ENCODE results near the gene DIPK1C. TPM values are rescaled to one million over a fixed set of nuclear protein-coding genes. Genes with fewer than 3 reads are reported as not detected.

DIPK1C gene
- total and polyA plus RNA-seq, 9 of the 15 experiments (the other 6 are each of a cell fraction or from before 2014, with no cell fraction given) = 0.04 to 0.32 (median 0.15) TPM; not detected in 2

DNA sequence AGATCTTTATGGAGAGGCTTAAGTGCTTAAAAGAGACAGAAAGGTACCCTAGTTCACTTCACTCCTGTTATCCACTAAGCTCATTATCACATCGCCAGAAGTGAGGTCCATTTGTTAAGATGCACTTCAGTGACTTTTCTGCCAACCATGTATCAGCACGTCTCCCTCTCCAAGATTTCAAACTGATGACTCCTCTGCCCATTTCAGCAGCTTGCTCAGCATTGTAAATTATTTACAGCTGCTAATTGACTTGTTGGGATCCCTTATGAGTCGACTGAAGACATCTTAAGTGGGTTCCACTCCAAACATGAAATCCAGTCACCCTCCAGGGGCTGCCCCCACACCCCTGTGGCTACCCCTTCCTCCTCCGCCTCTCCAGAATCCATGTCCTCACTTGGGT lies 37.3 kb downstream of the DIPK1C start:
- 0% methylated on average over 4 of the region's 4 CpGs for WGBS (ENCODE audit: insufficient coverage, low coverage, missing lambda C conversion rate)
- Histone ChIP-seq H3K4me1 (replicated peaks in 1 of 2; ENCODE audit: control insufficient read depth in 2 of 2, insufficient read depth in 2 of 2, low read length in 2 of 2) (no peaks in the 10 kb centered on the region), H4K20me1 (replicated peaks; ENCODE audit: control insufficient read depth, insufficient read depth, low read length) (no peaks in the 10 kb centered on the region), H3K9me1 (ENCODE audit: control insufficient read depth, insufficient read depth, low read length) (no peaks in the 10 kb centered on the region), H2AFZ (ENCODE audit: low read depth, low read length) (no peak overlapping the region), H3K9me3 (replicated peaks; ENCODE audit: control insufficient read depth, insufficient read depth, low read depth, low read length) (no peaks in the 10 kb centered on the region), H3K27me3 (ENCODE audit: control insufficient read depth in 2 of 2, insufficient read depth in 2 of 2, low read length in 2 of 2) (peaks cover 10 to 38% of the 10 kb centered on the region in 2 experiments), H3K4me2 (ENCODE audit: insufficient read depth, low read length) (no peak overlapping the region), H3K79me2 (ENCODE audit: control insufficient read depth, insufficient read depth, low read length) (no peaks in the 10 kb centered on the region), H3K36me3 (ENCODE audit: control insufficient read depth, insufficient read depth, low read length) (no peaks in the 10 kb centered on the region), H3K9ac (ENCODE audit: insufficient read depth in 1 of 2, low read depth in 2 of 2, low read length in 2 of 2) (no peak overlapping the region), H3K27ac (ENCODE audit: extremely low read depth, low read depth, low read length) (no peak overlapping the region), H3K4me3 (no peak overlapping the region)
- no peak for DNase-seq (ENCODE audit: extremely low read depth in 1 of 4, low spot score in 3 of 4)
- ChIA-PET CTCF (ENCODE audit: low intra/inter-chr PET ratio) (no interaction called here), POLR2A (no interaction called here)
- BruUV-seq (replicated peaks) = no TSS peak
- intact Hi-C loops (cut with micrococcal nuclease) = no loop called here
- TF ChIP-seq, protein P1, sequence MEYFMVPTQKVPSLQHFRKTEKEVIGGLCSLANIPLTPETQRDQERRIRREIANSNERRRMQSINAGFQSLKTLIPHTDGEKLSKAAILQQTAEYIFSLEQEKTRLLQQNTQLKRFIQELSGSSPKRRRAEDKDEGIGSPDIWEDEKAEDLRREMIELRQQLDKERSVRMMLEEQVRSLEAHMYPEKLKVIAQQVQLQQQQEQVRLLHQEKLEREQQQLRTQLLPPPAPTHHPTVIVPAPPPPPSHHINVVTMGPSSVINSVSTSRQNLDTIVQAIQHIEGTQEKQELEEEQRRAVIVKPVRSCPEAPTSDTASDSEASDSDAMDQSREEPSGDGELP (CRISPR knock-in tag; IDR thresholded peaks at IDR 0.05; ENCODE audit: borderline replicate concordance) = no peak
- TF ChIP-seq MED1 (CRISPR knock-in tag; IDR thresholded peaks at IDR 0.05; ENCODE audit: borderline replicate concordance) = no peak
- TF ChIP-seq CXXC5 (CRISPR knock-in tag; IDR thresholded peaks at IDR 0.05) = no peak
- no peak for TF ChIP-seq TBL1XR1 (IDR thresholded peaks at IDR 0.05; ENCODE audit: low read length in 2 of 2)
- no peak for TF ChIP-seq PHF21A (IDR thresholded peaks at IDR 0.05; ENCODE audit: borderline replicate concordance, low read depth)
- no peak for TF ChIP-seq MTA1 (IDR thresholded peaks at IDR 0.05; ENCODE audit: borderline replicate concordance)
- no peak for TF ChIP-seq BDP1 (IDR thresholded peaks at IDR 0.05; ENCODE audit: insufficient read depth, insufficient read length)
- no peak for TF ChIP-seq DDX20 (tag; IDR thresholded peaks at IDR 0.05; ENCODE audit: low read depth)
- TF ChIP-seq IFI16 (CRISPR knock-in tag; IDR thresholded peaks at IDR 0.05) = no peak
- TF ChIP-seq, protein P2, sequence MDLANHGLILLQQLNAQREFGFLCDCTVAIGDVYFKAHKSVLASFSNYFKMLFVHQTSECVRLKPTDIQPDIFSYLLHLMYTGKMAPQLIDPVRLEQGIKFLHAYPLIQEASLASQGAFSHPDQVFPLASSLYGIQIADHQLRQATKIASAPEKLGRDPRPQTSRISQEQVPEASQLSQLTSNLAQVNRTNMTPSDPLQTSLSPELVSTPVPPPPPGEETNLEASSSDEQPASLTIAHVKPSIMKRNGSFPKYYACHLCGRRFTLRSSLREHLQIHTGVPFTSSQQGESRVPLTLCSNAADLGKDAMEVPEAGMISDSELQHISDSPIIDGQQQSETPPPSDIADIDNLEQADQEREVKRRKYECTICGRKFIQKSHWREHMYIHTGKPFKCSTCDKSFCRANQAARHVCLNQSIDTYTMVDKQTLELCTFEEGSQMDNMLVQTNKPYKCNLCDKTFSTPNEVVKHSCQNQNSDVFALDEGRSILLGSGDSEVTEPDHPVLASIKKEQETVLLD (IDR thresholded peaks at IDR 0.05) = no peak
- TF ChIP-seq FOXA1 (IDR thresholded peaks at IDR 0.05; ENCODE audit: borderline replicate concordance) = no peak
- TF ChIP-seq SNIP1 (IDR thresholded peaks at IDR 0.05; ENCODE audit: low read depth) = no peak
- TF ChIP-seq PRPF4 (IDR thresholded peaks at IDR 0.05; ENCODE audit: insufficient read depth, low read depth, low read length, poor library complexity, severe bottlenecking) = no peak
- no peak for TF ChIP-seq XRCC5 (IDR thresholded peaks at IDR 0.05; ENCODE audit: low read depth, low read length)
- TF ChIP-seq ZNF644 (tag; IDR thresholded peaks at IDR 0.05; ENCODE audit: low read depth) = no peak
- no peak for TF ChIP-seq NUFIP1 (IDR thresholded peaks at IDR 0.05; ENCODE audit: partially characterized antibody)
- no peak for FAIRE-seq
- ATAC-seq = no peak
- in situ Hi-C loops (cut with MboI) = no loop called here
